Nephron (organoid): ENCODE data around the gene P2RX4.

Source experiments
- H3K27ac Mint-ChIP-seq, 3 experiments: 2 replicates each; pipeline ENCODE4 v1.8.0; 2020; ENCODE audit warnings: mixed read lengths in 3 of 3, mild to moderate bottlenecking in 2 of 3, moderate library complexity in 1 of 3
- H3K27me3 Mint-ChIP-seq: 2 replicates; pipeline ENCODE4 v1.8.0; 2021; ENCODE audit warnings: low read depth, mild to moderate bottlenecking, moderate library complexity, mixed read lengths
- H3K36me3 Mint-ChIP-seq: 2 replicates; pipeline ENCODE4 v1.8.0; 2020; ENCODE audit warnings: low read depth, mixed read lengths
- H3K4me1 Mint-ChIP-seq: 2 replicates; pipeline ENCODE4 v1.8.0; 2020; ENCODE audit warnings: mixed read lengths
- H3K4me3 Mint-ChIP-seq, 3 experiments: 2 replicates each; pipeline ENCODE4 v1.8.0; 2020; ENCODE audit warnings: mild to moderate bottlenecking in 3 of 3, mixed read lengths in 3 of 3, moderate library complexity in 2 of 3
- H3K9me3 Mint-ChIP-seq: 2 replicates; pipeline ENCODE4 v1.8.0; 2020; ENCODE audit warnings: mixed read lengths
- TF ChIP-seq, protein P1 (sequence below), 3 experiments: fragments of 200-600 bp; sonication (generic); IDR thresholded peaks; one replicate each; pipeline ENCODE4 v1.5.0; 2021; ENCODE audit warnings: antibody characterized with exemption in 3 of 3; ENCODE audit not compliant: unreplicated experiment in 3 of 3

The P2RX4 gene

DNA sequence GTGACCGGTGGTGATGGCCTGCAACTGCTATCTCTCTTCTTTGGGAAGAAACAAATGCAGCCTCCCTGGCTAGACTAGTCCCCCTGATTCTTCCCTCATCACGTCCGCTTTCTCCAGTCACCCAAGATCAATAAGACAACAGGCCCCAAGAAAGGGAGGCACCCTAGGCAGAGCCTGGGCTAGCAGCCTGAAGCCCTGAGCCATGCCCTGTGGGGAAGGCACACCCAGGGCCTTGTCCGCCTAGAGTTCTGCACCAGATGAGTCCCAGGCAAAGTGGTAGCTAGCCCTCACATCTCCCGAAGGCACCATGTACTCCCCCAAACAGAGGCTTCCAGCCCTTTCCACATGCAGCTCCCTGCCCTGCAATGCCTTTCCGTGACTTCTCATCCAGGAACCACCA, 51.5 kb downstream of the P2RX4 start:
- TF ChIP-seq, protein P1, sequence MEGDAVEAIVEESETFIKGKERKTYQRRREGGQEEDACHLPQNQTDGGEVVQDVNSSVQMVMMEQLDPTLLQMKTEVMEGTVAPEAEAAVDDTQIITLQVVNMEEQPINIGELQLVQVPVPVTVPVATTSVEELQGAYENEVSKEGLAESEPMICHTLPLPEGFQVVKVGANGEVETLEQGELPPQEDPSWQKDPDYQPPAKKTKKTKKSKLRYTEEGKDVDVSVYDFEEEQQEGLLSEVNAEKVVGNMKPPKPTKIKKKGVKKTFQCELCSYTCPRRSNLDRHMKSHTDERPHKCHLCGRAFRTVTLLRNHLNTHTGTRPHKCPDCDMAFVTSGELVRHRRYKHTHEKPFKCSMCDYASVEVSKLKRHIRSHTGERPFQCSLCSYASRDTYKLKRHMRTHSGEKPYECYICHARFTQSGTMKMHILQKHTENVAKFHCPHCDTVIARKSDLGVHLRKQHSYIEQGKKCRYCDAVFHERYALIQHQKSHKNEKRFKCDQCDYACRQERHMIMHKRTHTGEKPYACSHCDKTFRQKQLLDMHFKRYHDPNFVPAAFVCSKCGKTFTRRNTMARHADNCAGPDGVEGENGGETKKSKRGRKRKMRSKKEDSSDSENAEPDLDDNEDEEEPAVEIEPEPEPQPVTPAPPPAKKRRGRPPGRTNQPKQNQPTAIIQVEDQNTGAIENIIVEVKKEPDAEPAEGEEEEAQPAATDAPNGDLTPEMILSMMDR (IDR thresholded peaks at IDR 0.05; ENCODE audit: unreplicated experiment in 3 of 3): no peak
- Mint-ChIP-seq H3K27me3 (no peaks in the 10 kb centered on the region), H3K27ac (no peak overlapping the region)

GRCh38 chr12:121263206-121263935, 53.4 kb downstream of the P2RX4 start:
- Mint-ChIP-seq H3K4me3 (no peak overlapping the region), H3K36me3 (peaks cover 49% of the 10 kb centered on the region), H3K27ac (no peak overlapping the region), H3K4me1 (no peaks in the 10 kb centered on the region), H3K9me3 (no peaks in the 10 kb centered on the region), H3K27me3 (no peaks in the 10 kb centered on the region)
- TF ChIP-seq, protein P1 (IDR thresholded peaks at IDR 0.05; ENCODE audit: unreplicated experiment in 3 of 3): no peak

More for the DNA sequence above, 51.5 kb downstream of the P2RX4 start:
- H3K36me3 Mint-ChIP-seq: peaks cover 53% of the 10 kb centered on the region
- no peaks in the 10 kb centered on the region for H3K9me3 Mint-ChIP-seq
- H3K4me1 Mint-ChIP-seq: no peaks in the 10 kb centered on the region
- no peak overlapping the region for H3K4me3 Mint-ChIP-seq

- H3K9me3 Mint-ChIP-seq: no peaks in the 10 kb centered on the region
- no peaks in the 10 kb centered on the region for H3K4me1 Mint-ChIP-seq
Measured at GRCh38 chr12:121264135-121264534, 54.2 kb downstream of the P2RX4 start.

GRCh38 chr12:121264951-121265515, 55.1 kb downstream of the P2RX4 start:
- H3K4me1 Mint-ChIP-seq: no peaks in the 10 kb centered on the region
- H3K27me3 Mint-ChIP-seq: no peaks in the 10 kb centered on the region
- no peak overlapping the region for H3K27ac Mint-ChIP-seq

More at GRCh38 chr12:121264135-121264534, 54.2 kb downstream of the P2RX4 start:
- H3K4me3 Mint-ChIP-seq: no peak overlapping the region
- TF ChIP-seq, protein P1 (IDR thresholded peaks at IDR 0.05; ENCODE audit: unreplicated experiment in 3 of 3): no peak
- H3K27ac Mint-ChIP-seq: no peak overlapping the region
- H3K36me3 Mint-ChIP-seq: peaks cover 55% of the 10 kb centered on the region
- H3K27me3 Mint-ChIP-seq: no peaks in the 10 kb centered on the region

DNA sequence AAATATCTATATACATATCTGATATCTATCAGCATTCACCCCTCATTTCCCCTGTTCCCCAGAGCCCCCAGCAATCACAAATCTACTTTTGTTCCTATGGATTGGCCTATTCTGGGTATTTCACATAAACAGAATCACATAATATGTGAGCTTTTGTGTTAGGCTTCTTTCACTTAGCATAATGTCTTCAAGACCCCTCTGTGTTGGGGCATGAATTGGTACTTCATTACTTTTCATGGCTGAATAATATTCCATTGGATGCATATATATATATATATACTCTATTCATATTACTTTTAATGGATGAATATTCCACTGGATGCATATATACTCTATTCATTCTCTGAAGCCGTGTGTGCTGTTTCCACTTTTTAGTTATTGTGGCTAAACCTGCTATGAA, 57.9 kb downstream of the P2RX4 start:
- peaks cover 48% of the 10 kb centered on the region for H3K36me3 Mint-ChIP-seq
- no peak overlapping the region for H3K4me3 Mint-ChIP-seq
- no peaks in the 10 kb centered on the region for H3K9me3 Mint-ChIP-seq
- H3K4me1 Mint-ChIP-seq: no peaks in the 10 kb centered on the region
- no peaks in the 10 kb centered on the region for H3K27me3 Mint-ChIP-seq
- no peak overlapping the region for H3K27ac Mint-ChIP-seq
- TF ChIP-seq, protein P1 (IDR thresholded peaks at IDR 0.05; ENCODE audit: unreplicated experiment in 3 of 3): no peak

More at GRCh38 chr12:121264951-121265515, 55.1 kb downstream of the P2RX4 start:
- TF ChIP-seq, protein P1 (IDR thresholded peaks at IDR 0.05; ENCODE audit: unreplicated experiment in 3 of 3): no peak
- Mint-ChIP-seq H3K9me3 (no peaks in the 10 kb centered on the region), H3K36me3 (peaks cover 54% of the 10 kb centered on the region), H3K4me3 (no peak overlapping the region)
